Body of pancreas (tissue), 4 donors: Measurements from ENCODE around the gene SHBG. TPM values are rescaled to one million over a fixed set of nuclear protein-coding genes. Genes with fewer than 3 reads are reported as not detected.

Experiments
- ATAC-seq: fragments of 150-250 bp; one replicate; pipeline ENCODE4 v1.9.1; 2016
- DNase-seq, 4 donors: peaks; one replicate each; pipeline ENCODE4 v3.0.0-alpha.2; 2019
- H3K27ac ChIP-seq, 4 donors: fragments of 200-600 bp; sonication (generic); 1 replicate in 3 of 4; 2 replicates in 1 of 4; pipeline versions ENCODE4 v1.5.1 to v1.6.1; 2016 to 2019; ENCODE audit warnings: mild to moderate bottlenecking in 1 of 4, mixed read lengths in 1 of 4, moderate library complexity in 1 of 4
- H3K27me3 ChIP-seq, 2 donors: fragments of 200-600 bp; sonication (generic); one replicate each; pipeline ENCODE4 v1.6.0; 2016; ENCODE audit warnings: mild to moderate bottlenecking in 1 of 2
- H3K36me3 ChIP-seq, 2 donors: fragments of 200-600 bp; sonication (generic); replicated peaks in 1 of 2; 2 replicates each; pipeline ENCODE4 v1.5.1; 2016; ENCODE audit warnings: low read depth in 2 of 2; ENCODE audit not compliant: insufficient read depth in 1 of 2
- H3K4me1 ChIP-seq: fragments of 200-600 bp; sonication (generic); one replicate; pipeline ENCODE4 v1.6.0; 2016
- H3K4me3 ChIP-seq, 2 donors: fragments of 200-600 bp; sonication (generic); 1 replicate in 1 of 2; 2 replicates in 1 of 2; pipeline ENCODE4 v1.5.1; 2016 to 2019
- H3K9me3 ChIP-seq, 3 donors: fragments of 200-600 bp; sonication (generic); 1 replicate in 2 of 3; 2 replicates in 1 of 3; pipeline ENCODE4 v1.5.1; 2016
- CTCF ChIP-seq, 7 experiments: fragments of 450-650 bp in 4 of 7; fragments of 200-600 bp in 3 of 7; sonication (generic) in 3 of 7; IDR thresholded peaks; one replicate each; pipeline ENCODE4 v1.5.1; 2016 to 2019; ENCODE audit warnings: antibody characterized with exemption in 7 of 7
- POLR2A ChIP-seq, 3 donors: fragments of 450-650 bp; IDR thresholded peaks; one replicate each; pipeline ENCODE4 v1.6.1; 2016; ENCODE audit warnings: antibody characterized with exemption in 3 of 3, mild to moderate bottlenecking in 2 of 3
- WGBS, 2 donors: methylation state at CpG; one replicate each; pipeline ENCODE4 v1.1.5; 2017; 5-methylcytosine and 5-hydroxymethylcytosine counted together
- intact Hi-C: fragments of 100-400 bp; cut with DNase I; formaldehyde crosslinking; loops from one replicate; pipeline ENCODE4 v1.15.1; 2023
- small RNA-seq: library from RNA; depleted of rRNA; stranded (forward); fragments of <200 nt; gene quantifications from one replicate; pipeline ENCODE3, GENCODE V24; 2016
- total RNA-seq, 2 donors: library from RNA; depleted of rRNA; stranded (reverse); fragments of >200 nt; gene quantifications; one replicate each; pipeline ENCODE4 v1.1.0, GENCODE V29; 2016

Gene SHBG
- total RNA-seq, 2 donors from 2014 or later = not detected

GRCh38 chr17:7676533-7676932 lies 46.6 kb downstream of the SHBG start:
- TF ChIP-seq POLR2A (IDR thresholded peaks at IDR 0.05) (no peak), CTCF (IDR thresholded peaks at IDR 0.05) (no peak)
- intact Hi-C loops = no loop called here
- no peak for ATAC-seq
- DNase-seq = no peak
- H3K27ac ChIP-seq = no peak overlapping the region
- H3K9me3 ChIP-seq = peaks cover 0 to 7% (median 0%) of the 10 kb centered on the region in 3 donors
- H3K36me3 ChIP-seq = peaks cover 20 to 25% of the 10 kb centered on the region in 2 donors
- H3K27me3 ChIP-seq = no peaks in the 10 kb centered on the region
- WGBS, 2 donors = 67 to 89% methylated on average over 1 to 5 of the region's 5 CpGs
- no peaks in the 10 kb centered on the region for H3K4me1 ChIP-seq
- no peak overlapping the region for H3K4me3 ChIP-seq

GRCh38 chr17:7677388-7678067 lies 47.6 kb downstream of the SHBG start:
- H3K27me3 ChIP-seq = no peaks in the 10 kb centered on the region
- H3K9me3 ChIP-seq = peaks cover 0 to 7% (median 0%) of the 10 kb centered on the region in 3 donors
- intact Hi-C loops = no loop called here
- H3K4me1 ChIP-seq = no peaks in the 10 kb centered on the region
- no peak overlapping the region for H3K27ac ChIP-seq
- H3K36me3 ChIP-seq = peaks cover 18 to 20% of the 10 kb centered on the region in 2 donors
- ATAC-seq (no peak), DNase-seq (no peak)
- no peak overlapping the region for H3K4me3 ChIP-seq
- 78 to 86% methylated on average over 10 of the region's 10 CpGs for WGBS, 2 donors
- TF ChIP-seq POLR2A (IDR thresholded peaks at IDR 0.05) (no peak), CTCF (IDR thresholded peaks at IDR 0.05) (no peak)

Small RNA genes within 50 kb of the gene (small RNA-seq; reads per million reads assigned to genes)
- not detected for gene CD68

Other genes with a start within 250 kb of the SHBG start
- gene TNK1, start 249.0 kb upstream of the SHBG start, total RNA-seq = 10 to 100 TPM; 12.7 to 15.8 TPM
- 10 to 100 TPM; 13.2 to 15.8 TPM for gene PLSCR3, start 235.6 kb upstream of the SHBG start, total RNA-seq
- gene TMEM256, start 226.0 kb upstream of the SHBG start, total RNA-seq = 10 to 100 TPM; 14.5 to 21.8 TPM
- 1 to 10 TPM; 5.2 to 6.3 TPM for gene NLGN2, start 222.3 kb upstream of the SHBG start, total RNA-seq
- not detected for gene SPEM1, start 209.8 kb upstream of the SHBG start, total RNA-seq
- not detected for gene SPEM2, start 204.5 kb upstream of the SHBG start, total RNA-seq
- gene SPEM3, start 201.3 kb upstream of the SHBG start, total RNA-seq = not detected
- 1 to 10 TPM; 3.6 to 9.6 TPM for gene TMEM102, start 194.7 kb upstream of the SHBG start, total RNA-seq
- 1 to 10 TPM in 1 of 2 donors, not detected in 1; 2.1 TPM for gene FGF11, start 190.6 kb upstream of the SHBG start, total RNA-seq
- 1 to 10 TPM; 2.6 to 8.8 TPM for gene CHRNB1, start 185.1 kb upstream of the SHBG start, total RNA-seq
- gene ZBTB4, start 150.5 kb upstream of the SHBG start, total RNA-seq = 10 to 100 TPM; 30.9 to 38.2 TPM
- not detected for gene SLC35G6, start 148.7 kb upstream of the SHBG start, total RNA-seq
- gene POLR2A, start 145.8 kb upstream of the SHBG start, total RNA-seq = 100 to 1,000 TPM in 1 of 2 donors, 10 to 100 TPM in 1; 36.3 to 124 TPM
- gene TNFSF12, start 81.1 kb upstream of the SHBG start, total RNA-seq = 10 to 100 TPM; 32.2 to 48.8 TPM
- gene TNFSF13, start 71.4 kb upstream of the SHBG start, total RNA-seq = 10 to 100 TPM; 11.9 to 18.8 TPM
- gene SENP3, start 68.2 kb upstream of the SHBG start, total RNA-seq = 10 to 100 TPM; 25.7 to 28.0 TPM
- gene CD68, start 50.5 kb upstream of the SHBG start, total RNA-seq = 10 to 100 TPM in 1 of 2 donors, 1 to 10 TPM in 1; 4.3 to 14.8 TPM
- gene MPDU1, start 46.3 kb upstream of the SHBG start, total RNA-seq = 10 to 100 TPM; 27.0 to 37.6 TPM
- gene SOX15, start 40.0 kb upstream of the SHBG start, total RNA-seq = not detected
- gene FXR2, start 15.2 kb upstream of the SHBG start, total RNA-seq = 10 to 100 TPM; 10.2 to 10.9 TPM
- 100 to 1,000 TPM in 1 of 2 donors, 10 to 100 TPM in 1; 59.9 to 148 TPM for gene SAT2, start 2.3 kb upstream of the SHBG start, total RNA-seq
- 1 to 10 TPM in 1 of 2 donors, under 1 TPM in 1; 0.78 to 1.3 TPM for gene ATP1B2, start 20.8 kb downstream of the SHBG start, total RNA-seq
- 10 to 100 TPM; 12.2 TPM for gene TP53, start 57.4 kb downstream of the SHBG start, total RNA-seq
- gene WRAP53, start 58.3 kb downstream of the SHBG start, total RNA-seq = 1 to 10 TPM; 3.4 to 5.6 TPM
- gene EFNB3, start 75.1 kb downstream of the SHBG start, total RNA-seq = under 1 TPM; 0.33 to 0.78 TPM
- under 1 TPM; 0.26 to 0.66 TPM for gene DNAH2, start 87.6 kb downstream of the SHBG start, total RNA-seq
- gene KDM6B, start 204.1 kb downstream of the SHBG start, total RNA-seq = 10 to 100 TPM in 1 of 2 donors, 1 to 10 TPM in 1; 7.5 to 20.1 TPM
- 10 to 100 TPM in 1 of 2 donors, 1 to 10 TPM in 1; 6.0 to 16.2 TPM for gene TMEM88, start 224.9 kb downstream of the SHBG start, total RNA-seq
- gene NAA38, start 227.4 kb downstream of the SHBG start, total RNA-seq = 10 to 100 TPM; 25.7 to 50.1 TPM
- gene CYB5D1, start 227.9 kb downstream of the SHBG start, total RNA-seq = 10 to 100 TPM in 1 of 2 donors, 1 to 10 TPM in 1; 5.7 to 16.5 TPM